T47D (cell line): Measurements from ENCODE around the gene FRAS1.
"Not testable (repeated sequence)": the region's sequence is repeated elsewhere in the genome, so short reads cannot be mapped to it uniquely, and the experiment has no call there.

Experiments used
- DNase-seq, 2 experiments: peaks; one replicate each; pipeline versions ENCODE4 v3.0.0 to v3.0.0-alpha.2; 2011 to 2012; ENCODE audit warnings: low read depth in 1 of 2, low spot score in 1 of 2
- JUND ChIP-seq: IDR thresholded peaks from 2 replicates; pipeline ENCODE4 v1.6.1; 2012; ENCODE audit warnings: low read depth
- in situ Hi-C: cut with HindIII; loops from 2 replicates; pipeline ENCODE4 v1.10.0; 2016; ENCODE audit warnings: low sequenced_read_pairs, low pct_unique_long_range_greater_than_20kb

Gene FRAS1, protein sequence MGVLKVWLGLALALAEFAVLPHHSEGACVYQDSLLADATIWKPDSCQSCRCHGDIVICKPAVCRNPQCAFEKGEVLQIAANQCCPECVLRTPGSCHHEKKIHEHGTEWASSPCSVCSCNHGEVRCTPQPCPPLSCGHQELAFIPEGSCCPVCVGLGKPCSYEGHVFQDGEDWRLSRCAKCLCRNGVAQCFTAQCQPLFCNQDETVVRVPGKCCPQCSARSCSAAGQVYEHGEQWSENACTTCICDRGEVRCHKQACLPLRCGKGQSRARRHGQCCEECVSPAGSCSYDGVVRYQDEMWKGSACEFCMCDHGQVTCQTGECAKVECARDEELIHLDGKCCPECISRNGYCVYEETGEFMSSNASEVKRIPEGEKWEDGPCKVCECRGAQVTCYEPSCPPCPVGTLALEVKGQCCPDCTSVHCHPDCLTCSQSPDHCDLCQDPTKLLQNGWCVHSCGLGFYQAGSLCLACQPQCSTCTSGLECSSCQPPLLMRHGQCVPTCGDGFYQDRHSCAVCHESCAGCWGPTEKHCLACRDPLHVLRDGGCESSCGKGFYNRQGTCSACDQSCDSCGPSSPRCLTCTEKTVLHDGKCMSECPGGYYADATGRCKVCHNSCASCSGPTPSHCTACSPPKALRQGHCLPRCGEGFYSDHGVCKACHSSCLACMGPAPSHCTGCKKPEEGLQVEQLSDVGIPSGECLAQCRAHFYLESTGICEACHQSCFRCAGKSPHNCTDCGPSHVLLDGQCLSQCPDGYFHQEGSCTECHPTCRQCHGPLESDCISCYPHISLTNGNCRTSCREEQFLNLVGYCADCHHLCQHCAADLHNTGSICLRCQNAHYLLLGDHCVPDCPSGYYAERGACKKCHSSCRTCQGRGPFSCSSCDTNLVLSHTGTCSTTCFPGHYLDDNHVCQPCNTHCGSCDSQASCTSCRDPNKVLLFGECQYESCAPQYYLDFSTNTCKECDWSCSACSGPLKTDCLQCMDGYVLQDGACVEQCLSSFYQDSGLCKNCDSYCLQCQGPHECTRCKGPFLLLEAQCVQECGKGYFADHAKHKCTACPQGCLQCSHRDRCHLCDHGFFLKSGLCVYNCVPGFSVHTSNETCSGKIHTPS (N-terminal part only)

DNA sequence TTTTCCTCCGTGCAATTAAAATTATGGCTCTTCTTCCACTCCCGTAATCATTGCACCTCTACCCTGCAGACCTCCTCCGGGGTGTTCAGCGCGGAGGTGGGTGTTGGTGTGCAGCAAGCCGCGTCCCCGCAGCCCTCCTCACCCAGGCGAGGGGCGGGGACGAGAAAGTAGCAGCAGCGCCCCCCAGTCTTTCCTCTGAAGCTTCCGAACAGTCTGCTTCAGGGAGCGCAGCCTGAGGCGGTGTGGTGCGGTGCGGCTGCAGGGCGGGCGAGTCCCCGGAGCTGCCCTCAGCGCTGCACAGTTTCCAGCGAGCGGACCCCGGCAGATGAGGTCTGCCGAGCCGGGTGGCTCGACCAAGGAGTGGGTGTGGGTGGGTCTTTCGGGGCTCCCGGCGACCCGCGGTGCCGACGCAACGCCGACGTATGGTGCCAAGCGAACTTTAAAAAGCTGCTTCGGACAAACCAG lies at the start of gene FRAS1:
TSS of gene FRAS1 (plus strand) at position 189 of the 465 bp plus-strand sequence. CDS start 687 bp downstream, outside the sequence.
- no peak for TF ChIP-seq JUND
- in situ Hi-C loops = no loop called here
- no peak for DNase-seq

DNA sequence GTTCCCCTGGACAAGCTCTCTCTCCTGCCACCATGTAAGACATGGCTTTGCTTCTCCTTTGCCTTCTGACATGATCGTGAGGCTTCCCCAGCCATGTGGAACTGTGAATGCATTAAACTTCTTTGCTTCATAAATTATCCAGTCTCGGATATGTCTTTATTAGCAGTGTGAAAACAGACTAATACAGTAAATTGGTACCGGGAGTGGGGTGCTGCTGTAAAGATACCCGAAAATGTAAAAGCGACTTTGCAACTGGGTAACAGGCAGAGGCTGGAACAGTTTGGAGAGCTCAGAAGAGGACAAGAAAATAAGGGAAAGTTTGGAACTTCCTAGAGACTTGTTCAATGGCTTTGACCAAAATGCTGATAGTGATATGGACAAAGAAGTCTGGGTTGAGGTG lies 46.1 kb upstream of the FRAS1 start:
- DNase-seq, in situ Hi-C loops: not testable (repeated sequence)

DNA sequence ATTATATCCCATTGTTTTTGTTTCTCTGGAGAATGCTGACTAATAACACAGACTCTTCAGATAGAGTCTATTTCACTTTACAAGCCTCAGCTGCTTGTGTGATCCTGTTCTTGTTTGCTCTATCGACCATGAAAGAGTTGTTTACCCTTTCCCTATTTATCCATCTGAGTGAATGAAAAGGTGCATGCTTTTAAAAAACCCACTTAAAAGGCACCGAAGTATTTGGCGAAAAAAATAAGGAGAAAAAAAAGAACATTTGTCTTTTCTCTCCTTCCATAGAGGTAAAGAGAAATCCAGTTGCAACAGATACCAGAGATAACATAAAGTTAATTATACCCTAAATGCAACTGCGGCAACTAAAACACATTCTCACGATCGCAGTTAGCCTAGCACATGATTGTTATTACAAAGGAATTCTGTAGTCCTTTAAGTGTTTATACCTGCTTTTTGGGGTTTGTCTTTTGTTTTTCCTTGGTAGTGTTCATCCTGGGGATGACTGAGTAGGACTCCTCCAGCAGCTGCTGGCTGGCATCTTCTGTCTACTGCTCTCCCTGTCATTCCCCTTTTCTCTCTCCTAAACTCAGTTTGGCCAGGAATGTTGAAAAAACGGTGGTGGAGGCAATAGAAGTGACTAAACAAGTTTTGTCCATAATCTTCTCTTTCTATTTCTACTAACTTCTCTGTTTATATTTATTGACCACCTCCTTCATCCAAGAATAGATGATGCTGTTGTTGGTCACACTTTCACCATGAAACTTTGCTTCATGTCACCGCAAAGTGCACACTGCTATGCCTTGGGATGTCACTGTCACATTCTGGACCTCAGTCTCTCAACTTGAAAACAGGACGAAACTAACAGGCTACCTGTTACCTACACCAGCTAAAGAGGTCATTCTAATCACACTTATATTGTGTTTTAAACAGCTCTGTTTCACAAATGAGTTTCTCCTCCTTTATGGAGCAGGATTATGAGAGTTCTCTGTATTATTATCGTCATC lies 41.9 kb upstream of the FRAS1 start:
- TF ChIP-seq JUND = no peak
- in situ Hi-C loops = no loop called here
- DNase-seq = no peak

DNA sequence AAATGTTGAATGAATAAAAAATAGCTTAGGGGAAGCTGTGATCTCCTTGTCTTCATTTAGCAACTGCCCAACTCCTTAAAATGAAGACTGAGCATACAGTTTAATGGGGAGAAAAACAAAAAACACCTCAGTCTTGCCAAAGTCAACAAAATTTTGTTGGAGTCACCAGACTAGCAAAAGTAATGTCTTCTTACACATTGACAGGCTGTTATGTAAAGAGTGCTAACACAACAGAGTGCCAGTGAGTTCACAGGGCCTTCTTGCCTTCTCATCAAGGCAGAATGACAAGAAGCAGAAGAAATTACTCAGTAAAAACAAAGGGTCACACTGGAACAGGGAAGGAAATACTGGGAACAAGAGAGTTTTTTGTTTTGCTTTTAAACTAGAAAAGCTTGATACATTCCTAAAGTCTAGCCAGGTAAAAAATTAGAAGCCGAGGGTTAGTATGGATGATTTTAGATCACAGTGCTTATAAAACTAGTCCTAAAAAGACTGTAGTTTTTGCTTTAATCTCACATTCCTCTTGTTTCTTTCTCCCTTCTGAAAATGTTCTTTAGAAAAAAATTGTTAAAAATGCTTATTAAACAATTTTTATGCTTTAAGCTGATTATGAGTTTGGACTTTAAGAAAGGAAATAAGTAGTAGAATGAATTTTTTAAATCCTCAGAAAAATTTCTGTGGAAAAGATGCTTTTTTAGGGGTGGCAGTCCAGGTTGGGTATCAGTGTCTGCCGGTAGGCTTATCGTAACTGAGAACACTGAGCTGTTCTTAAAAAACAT lies 38.7 kb upstream of the FRAS1 start:
- no peak for TF ChIP-seq JUND
- DNase-seq = peak in 1 of 2 experiments; percentile 15
- in situ Hi-C loops = no loop called here

DNA sequence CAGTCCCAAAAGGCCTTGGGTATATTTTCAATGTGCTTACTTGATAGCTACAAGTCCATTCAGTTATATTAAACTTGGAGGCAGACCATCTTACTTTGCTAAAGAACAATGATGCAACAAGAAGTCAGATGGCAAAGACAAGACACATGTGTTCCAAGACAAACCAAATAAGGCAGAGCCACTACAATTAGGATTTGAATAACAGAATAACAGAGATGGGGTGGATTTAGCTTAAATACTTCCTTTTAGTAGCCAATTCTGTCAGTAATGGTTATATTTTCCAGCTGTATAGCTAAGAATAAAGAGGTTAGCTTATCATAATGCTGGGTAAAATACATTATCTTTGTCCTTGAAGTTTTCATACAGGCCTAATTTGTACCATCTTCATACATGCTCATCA lies 37.7 kb upstream of the FRAS1 start:
- DNase-seq = no peak
- in situ Hi-C loops = no loop called here
- TF ChIP-seq JUND = no peak

DNA sequence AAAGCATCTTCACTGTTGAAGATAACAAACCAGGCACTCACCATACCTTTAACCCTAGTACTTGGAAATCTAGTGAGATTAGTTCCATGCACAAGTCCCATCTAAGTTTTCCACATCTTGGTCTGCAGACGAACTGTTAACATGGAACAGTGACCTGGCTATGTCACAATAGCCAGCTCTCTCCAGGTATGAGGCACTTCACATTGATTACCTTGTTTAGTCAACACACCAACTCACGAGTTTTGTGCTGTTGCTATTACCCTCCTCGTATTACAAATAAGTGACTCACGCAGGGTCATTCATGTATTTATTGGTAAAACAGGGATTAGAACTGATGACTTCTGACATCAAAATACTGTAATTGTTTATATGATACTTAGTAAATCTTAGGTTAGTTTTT lies 36.4 kb upstream of the FRAS1 start:
- no peak for DNase-seq
- no peak for TF ChIP-seq JUND
- in situ Hi-C loops = no loop called here

DNA sequence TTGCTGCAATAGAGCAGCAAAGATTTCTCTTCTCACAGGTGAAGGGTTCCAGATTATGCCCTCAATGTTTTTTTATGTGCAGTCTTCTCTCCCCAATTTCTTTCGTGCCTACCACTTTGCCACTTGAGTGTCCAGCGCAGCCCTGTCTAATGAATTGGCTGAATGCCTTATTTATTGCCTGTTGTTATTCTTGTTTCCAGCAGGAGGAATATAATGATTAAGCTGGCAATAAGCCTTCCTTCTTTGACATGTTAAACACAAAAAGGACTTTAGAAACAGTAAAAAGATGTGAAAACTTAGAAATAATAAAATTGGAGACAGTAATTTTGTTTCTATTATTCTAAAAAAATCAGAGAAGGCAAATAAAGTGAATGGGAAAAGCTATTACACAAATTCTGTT lies 34.6 kb upstream of the FRAS1 start:
- DNase-seq = no peak
- TF ChIP-seq JUND = no peak

DNA sequence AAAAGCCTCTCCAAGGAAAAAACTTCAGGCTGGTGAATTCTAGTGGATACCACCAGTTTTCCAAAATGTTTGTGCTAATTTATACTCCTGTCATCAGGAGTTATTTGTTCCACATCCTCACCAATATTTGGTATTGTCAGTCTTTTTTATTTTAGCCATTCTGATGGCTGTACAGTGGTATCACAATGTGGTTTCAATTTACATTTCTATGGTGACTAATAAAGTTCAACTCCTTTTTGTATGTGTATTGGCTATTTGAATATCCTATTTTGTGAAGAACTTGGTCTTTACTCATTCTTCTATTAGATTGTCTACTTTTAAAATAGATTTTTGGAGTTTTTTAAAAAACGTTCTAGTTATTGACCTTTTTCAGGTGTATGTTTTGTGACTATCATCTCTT lies 33.0 kb upstream of the FRAS1 start:
- TF ChIP-seq JUND = no peak
- DNase-seq = no peak
- in situ Hi-C loops = no loop called here

More for the DNA sequence above, 34.6 kb upstream of the FRAS1 start:
- in situ Hi-C loops = no loop called here

DNA sequence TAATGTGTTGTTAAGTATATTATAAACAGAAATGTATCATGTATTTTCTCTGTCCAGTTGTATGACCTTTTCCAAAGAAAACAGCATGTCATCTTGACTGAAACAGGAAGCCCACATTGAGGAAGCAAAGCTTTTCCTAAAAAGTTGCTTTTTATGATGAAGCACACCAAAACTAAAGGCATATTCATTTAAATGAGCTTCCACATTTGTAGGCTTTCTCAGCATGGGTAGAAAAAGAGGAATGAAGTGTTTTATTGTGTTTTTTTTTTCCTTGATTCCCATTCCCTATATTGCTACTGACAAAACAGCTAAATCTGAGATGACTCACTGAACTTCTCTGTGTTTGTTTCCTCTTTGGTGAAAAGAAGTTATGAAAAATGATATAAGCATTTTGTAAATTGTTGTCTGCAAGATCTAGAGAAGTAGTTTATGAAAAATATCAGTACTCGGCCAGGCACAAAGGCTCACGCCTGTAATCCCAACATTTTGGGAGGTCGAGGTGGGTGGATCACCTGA lies 32.5 kb upstream of the FRAS1 start:
- in situ Hi-C loops = no loop called here
- no peak for TF ChIP-seq JUND
- no peak for DNase-seq

DNA sequence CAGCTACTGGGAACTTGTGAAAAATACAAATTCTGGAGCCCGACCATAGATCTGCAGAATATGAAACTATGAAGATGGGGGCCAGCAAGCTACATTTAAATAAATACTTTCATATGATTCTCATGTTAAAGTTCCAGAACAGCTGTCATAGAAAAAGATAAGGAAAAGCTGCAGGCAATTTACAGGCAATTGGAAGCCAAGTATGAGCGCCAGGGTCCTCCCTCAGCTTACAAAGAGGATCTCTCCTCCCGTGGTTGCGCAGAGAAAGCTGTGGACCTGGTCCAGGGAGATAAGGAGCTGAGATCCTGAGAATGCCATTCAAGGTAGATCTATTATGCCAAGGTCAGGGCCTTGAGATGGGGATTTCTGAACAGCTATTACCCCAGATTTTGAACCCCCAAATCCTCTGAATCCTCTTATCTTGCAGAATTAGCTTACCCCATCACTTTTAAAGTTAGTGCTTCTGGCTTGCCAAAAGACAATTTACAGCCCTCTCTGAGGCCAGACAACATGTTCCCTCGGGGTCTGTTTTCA lies 25.6 kb upstream of the FRAS1 start:
- in situ Hi-C loops = no loop called here
- no peak for DNase-seq
- TF ChIP-seq JUND = no peak
